Right atrium auricular region (tissue), 2 donors: ENCODE data around the gene C5AR1. TPM values are rescaled to one million over a fixed set of nuclear protein-coding genes. Genes with fewer than 3 reads are reported as not detected.
"Not testable (repeated sequence)": the region's sequence is repeated elsewhere in the genome, so short reads cannot be mapped to it uniquely, and the experiment has no call there.

Experiments
- DNase-seq: peaks from one replicate; pipeline ENCODE4 v3.0.0-alpha.2; 2019; ENCODE audit warnings: low spot score
- H3K27ac ChIP-seq, 2 donors: fragments of 200-600 bp; sonication (generic); 1 replicate in 1 of 2; 2 replicates in 1 of 2; pipeline ENCODE4 v1.5.1; 2016 to 2019
- H3K27me3 ChIP-seq, 2 donors: fragments of 200-600 bp; sonication (generic); one replicate each; pipeline versions ENCODE4 v1.5.1 to v1.6.0; 2017 to 2019
- H3K36me3 ChIP-seq: fragments of 200-600 bp; sonication (generic); one replicate; pipeline ENCODE4 v1.5.1; 2016
- H3K4me1 ChIP-seq, 2 donors: fragments of 200-600 bp; sonication (generic); one replicate each; pipeline versions ENCODE4 v1.5.1 to v1.6.0; 2017 to 2019
- H3K4me3 ChIP-seq, 2 donors: fragments of 200-600 bp; sonication (generic); 1 replicate in 1 of 2; 2 replicates in 1 of 2; pipeline ENCODE4 v1.5.1; 2017 to 2019; ENCODE audit warnings: mild to moderate bottlenecking in 1 of 2, moderate library complexity in 1 of 2
- H3K9me3 ChIP-seq, 2 donors: fragments of 200-600 bp; sonication (generic); one replicate each; pipeline ENCODE4 v1.5.1; 2019
- total RNA-seq, 2 donors: library from RNA; depleted of rRNA; stranded (reverse); fragments of >200 nt; gene quantifications; one replicate each; pipeline ENCODE4 v1.1.0, GENCODE V29; 2016
- TF ChIP-seq, protein P1 (sequence below), 2 donors: fragments of 200-600 bp; sonication (generic); IDR thresholded peaks; one replicate each; pipeline ENCODE4 v1.5.1; 2019; ENCODE audit warnings: antibody characterized with exemption in 2 of 2

Gene C5AR1
- total RNA-seq, 2 donors from 2014 or later: 4.6 to 14.3 TPM

DNA sequence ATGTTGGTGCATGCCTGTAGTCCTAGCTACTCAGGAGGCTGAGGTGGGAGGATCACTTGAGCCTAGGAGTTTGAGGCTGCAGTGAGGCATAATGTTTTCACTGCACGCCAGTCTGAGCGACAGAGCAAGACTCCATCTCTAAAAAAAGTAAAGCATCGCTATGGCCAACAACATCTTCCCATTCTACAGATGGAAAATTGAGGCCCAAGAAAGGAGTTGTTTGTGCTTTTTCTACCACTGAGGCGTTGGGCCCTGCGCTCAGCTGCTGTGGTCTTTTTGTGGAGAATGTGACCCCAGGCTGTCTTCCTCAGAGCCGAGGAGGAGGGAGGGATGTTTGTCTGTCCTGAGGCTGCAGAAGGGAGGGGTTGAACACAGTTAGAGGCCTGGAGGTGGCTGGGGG is 21.8 kb downstream of the C5AR1 start:
- Histone ChIP-seq H3K27me3 (no peaks in the 10 kb centered on the region), H3K4me1 (no peaks in the 10 kb centered on the region), H3K27ac (peak overlapping the region in 1 of 2 donors; percentile 25), H3K9me3 (no peaks in the 10 kb centered on the region), H3K4me3 (no peak overlapping the region), H3K36me3 (no peaks in the 10 kb centered on the region)
- DNase-seq: no peak
- TF ChIP-seq, protein P1, sequence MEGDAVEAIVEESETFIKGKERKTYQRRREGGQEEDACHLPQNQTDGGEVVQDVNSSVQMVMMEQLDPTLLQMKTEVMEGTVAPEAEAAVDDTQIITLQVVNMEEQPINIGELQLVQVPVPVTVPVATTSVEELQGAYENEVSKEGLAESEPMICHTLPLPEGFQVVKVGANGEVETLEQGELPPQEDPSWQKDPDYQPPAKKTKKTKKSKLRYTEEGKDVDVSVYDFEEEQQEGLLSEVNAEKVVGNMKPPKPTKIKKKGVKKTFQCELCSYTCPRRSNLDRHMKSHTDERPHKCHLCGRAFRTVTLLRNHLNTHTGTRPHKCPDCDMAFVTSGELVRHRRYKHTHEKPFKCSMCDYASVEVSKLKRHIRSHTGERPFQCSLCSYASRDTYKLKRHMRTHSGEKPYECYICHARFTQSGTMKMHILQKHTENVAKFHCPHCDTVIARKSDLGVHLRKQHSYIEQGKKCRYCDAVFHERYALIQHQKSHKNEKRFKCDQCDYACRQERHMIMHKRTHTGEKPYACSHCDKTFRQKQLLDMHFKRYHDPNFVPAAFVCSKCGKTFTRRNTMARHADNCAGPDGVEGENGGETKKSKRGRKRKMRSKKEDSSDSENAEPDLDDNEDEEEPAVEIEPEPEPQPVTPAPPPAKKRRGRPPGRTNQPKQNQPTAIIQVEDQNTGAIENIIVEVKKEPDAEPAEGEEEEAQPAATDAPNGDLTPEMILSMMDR (IDR thresholded peaks at IDR 0.05): no peak

DNA sequence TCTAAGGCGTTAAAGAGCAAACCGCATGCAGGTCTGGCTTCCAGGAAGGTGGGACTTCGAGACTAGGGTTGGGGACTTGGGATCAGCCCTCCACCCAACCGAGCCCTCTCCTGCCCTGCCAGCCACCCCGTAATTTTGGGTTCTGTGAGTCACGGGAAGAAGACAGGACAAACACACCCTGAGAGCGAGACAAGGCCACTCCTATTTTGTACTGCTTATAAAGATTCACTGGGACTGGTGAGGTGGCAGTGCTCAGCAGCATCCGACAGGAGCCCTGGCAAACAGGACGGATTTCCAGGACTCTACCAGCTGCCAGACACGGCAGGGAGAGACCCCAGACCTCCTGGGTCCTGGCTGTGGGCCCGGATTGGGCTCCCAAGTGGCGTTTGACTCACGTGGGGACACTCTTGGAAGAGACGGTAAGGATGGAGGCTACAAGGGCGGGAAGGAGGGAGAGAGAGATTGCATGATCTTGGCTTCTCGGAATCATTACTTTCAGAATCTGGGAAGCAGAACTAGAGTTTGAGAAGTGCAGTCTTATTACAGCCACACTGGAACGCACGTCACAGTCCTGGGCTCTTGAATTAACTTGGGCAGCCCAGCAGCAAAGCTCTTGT is 22.4 kb downstream of the C5AR1 start, which contains the start of gene C5AR2:
Gene C5AR2 (plus strand): TSS at position 245 of the 617 bp plus-strand sequence. CDS start 8,625 bp downstream, outside the sequence.
- H3K9me3 ChIP-seq: no peaks in the 10 kb centered on the region
- H3K27ac ChIP-seq: peak within 1 kb of the TSS in 1 of 2 donors; percentile 25
- H3K36me3 ChIP-seq: no peaks in the 10 kb centered on the region
- H3K4me1 ChIP-seq: no peaks in the 10 kb centered on the region
- no peak within 1 kb of the TSS for H3K4me3 ChIP-seq
- TF ChIP-seq, protein P1 (IDR thresholded peaks at IDR 0.05): no peak
- DNase-seq: no peak
- H3K27me3 ChIP-seq: no peaks in the 10 kb centered on the region

DNA sequence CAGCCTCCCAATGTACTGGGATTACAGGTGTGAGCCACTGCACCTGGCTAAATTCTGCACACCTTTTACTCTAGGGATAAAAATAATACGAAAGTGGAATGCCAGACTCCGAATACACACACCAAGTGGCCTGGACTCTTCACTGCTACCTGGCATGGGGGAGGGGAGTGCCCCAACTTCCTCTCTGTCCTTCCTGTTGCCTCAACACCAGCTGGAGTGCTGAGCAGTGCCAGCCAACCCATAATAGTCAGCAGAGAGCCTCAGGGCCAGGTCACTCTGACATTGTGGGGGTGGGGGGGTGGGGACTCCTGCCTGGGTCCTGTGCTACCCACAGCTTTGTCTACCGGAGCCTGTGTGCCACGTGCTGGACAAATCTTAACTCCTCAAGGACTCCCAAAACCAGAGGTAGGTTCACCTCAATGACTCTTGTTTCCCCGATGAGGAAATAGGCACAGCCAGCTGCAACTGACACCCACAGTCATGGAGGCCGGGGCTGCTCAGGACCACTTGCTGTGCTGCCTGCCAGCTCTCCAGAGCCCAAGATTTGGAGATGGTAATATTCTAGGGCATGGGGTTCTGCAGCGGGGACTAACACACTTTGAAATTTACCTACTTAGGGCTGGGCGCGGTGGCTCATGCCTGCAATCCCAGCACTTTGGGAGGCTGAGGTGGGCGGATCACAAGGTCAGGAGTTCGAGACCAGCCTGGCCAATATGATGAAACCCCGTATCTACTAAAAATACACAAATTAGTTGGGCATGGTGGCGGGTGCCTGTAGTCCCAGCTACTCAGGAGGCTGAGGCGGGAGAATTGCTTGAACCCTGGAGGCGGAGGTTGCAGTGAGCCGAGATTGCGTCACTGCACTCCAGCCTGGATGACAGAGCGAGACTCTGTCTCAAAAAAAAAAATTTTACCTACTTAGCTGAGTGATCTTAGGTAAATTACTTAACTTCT is 27.4 kb downstream of the C5AR1 start:
- not testable (repeated sequence) for H3K4me1 ChIP-seq, H3K27me3 ChIP-seq, H3K27ac ChIP-seq, H3K4me3 ChIP-seq, H3K36me3 ChIP-seq, DNase-seq, H3K9me3 ChIP-seq

DNA sequence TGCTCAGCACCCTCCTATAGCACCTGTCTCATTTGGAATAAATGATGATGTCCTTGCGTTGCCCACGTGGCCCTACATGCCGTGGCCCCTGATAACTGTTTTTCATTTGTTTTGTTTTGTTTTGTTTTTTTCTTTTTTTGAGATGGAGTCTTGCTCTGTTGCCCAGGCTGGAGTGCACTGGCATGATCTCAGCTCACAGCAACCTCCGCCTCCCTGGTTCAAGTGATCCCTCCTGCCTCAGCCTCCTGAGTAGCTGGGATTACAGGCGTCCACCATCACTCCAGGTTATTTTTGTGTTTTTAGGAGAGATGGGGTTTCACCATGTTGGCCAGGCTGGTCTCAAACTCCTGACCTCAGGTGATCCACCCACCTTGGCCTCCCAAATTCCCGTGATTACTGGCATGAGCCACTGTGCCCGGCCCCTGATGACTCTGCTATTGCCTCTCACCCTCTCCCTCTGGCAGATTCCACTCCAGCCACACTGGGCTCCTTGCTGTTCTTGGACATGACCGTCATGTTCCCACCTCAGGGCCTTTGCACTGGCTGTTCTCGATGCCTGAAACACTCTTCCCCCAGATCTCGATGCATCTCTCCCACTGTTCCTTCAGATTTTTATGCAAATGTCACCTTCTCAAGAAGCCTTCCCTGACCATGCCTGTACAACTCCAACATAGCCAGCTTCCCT is 29.7 kb downstream of the C5AR1 start:
- no peak for DNase-seq
- Histone ChIP-seq H3K27ac (no peak overlapping the region), H3K36me3 (no peaks in the 10 kb centered on the region), H3K4me3 (no peak overlapping the region), H3K4me1 (no peaks in the 10 kb centered on the region), H3K9me3 (no peaks in the 10 kb centered on the region), H3K27me3 (no peaks in the 10 kb centered on the region)
- TF ChIP-seq, protein P1 (IDR thresholded peaks at IDR 0.05): no peak

DNA sequence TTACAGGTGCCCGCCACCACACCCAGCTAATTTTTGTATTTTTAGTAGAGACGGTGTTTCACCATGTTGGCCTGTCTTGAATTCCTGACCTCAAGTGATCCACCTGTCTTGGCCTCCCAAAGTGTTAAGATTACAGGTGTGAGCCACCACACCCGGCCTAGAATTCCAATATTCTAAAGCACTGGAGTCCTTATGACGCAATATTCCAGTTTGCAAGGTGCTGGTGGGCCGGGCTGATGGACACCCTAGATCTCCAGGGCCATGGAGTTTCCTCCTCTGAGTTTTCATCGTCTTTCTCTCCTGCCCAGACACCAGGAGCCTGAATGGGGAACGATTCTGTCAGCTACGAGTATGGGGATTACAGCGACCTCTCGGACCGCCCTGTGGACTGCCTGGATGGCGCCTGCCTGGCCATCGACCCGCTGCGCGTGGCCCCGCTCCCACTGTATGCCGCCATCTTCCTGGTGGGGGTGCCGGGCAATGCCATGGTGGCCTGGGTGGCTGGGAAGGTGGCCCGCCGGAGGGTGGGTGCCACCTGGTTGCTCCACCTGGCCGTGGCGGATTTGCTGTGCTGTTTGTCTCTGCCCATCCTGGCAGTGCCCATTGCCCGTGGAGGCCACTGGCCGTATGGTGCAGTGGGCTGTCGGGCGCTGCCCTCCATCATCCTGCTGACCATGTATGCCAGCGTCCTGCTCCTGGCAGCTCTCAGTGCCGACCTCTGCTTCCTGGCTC is 31.0 kb downstream of the C5AR1 start:
- Histone ChIP-seq H3K4me3 (no peak overlapping the region), H3K9me3 (no peaks in the 10 kb centered on the region), H3K36me3 (no peaks in the 10 kb centered on the region), H3K27me3 (no peaks in the 10 kb centered on the region), H3K27ac (no peak overlapping the region), H3K4me1 (no peaks in the 10 kb centered on the region)
- no peak for DNase-seq
- TF ChIP-seq, protein P1 (IDR thresholded peaks at IDR 0.05): no peak
